Fibroblast of skin of scalp (primary cell): ENCODE measurements around the gene HGS.

Experiments used
- DNase-seq: peaks from one replicate; pipeline ENCODE4 v3.0.0-alpha.2; 2013

HGS gene

DNA sequence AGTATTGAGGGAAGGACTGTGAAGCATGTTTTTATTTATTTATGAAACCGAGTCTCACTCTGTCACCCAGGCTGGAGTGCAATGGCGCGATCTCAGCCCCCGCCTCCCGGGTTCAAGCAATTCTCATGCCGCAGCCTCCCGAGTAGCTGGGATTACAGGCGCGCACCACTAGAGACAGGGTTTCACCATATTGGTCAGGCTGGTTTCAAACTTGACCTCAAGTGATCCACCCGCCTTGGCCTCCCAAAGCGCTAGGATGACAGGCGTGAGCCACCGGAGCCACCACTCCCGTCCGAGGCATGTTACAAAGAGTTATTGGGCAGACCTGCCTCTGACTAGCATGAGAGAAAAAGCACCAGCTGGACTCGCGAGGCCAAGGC, 22.4 kb downstream of the HGS start:
- DNase-seq: no peak

DNA sequence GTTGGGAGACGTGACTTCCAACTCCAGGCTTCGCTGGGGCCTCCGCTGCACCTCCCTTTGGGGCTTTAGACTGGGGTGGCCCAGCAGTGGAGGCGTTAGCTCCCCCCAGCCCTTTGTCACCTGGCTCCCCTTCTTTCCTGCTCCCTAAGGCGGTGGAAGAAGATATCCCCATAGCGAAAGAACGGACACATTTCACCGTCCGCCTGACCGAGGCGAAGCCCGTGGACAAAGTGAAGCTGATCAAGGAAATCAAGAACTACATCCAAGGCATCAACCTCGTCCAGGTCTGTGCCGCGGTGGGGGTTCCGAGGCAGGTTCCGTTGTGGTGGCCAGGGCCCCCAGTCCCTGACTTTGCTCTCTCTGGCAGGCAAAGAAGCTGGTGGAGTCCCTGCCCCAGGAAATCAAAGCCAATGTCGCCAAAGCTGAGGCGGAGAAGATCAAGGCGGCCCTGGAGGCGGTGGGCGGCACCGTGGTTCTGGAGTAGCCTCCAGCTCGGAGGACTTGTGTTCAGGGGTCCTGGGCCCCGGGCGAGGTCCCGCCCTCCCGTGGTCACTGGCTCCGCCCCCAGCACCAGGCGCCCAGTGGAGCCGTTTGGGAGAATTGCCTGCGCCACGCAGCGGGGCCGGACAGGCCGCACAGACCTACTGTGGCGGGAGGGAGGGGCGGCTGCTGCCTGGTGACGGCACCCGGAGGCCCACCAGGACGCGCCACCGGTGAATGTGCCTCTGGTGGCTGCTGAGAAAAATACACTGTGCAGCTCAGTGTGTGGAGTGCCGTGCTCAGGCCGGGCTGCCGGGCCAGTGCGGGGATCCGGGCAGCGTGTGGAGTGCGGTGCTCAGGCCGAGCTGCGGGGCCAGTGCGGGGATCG, 23.2 kb downstream of the HGS start:
- DNase-seq: no peak

DNA sequence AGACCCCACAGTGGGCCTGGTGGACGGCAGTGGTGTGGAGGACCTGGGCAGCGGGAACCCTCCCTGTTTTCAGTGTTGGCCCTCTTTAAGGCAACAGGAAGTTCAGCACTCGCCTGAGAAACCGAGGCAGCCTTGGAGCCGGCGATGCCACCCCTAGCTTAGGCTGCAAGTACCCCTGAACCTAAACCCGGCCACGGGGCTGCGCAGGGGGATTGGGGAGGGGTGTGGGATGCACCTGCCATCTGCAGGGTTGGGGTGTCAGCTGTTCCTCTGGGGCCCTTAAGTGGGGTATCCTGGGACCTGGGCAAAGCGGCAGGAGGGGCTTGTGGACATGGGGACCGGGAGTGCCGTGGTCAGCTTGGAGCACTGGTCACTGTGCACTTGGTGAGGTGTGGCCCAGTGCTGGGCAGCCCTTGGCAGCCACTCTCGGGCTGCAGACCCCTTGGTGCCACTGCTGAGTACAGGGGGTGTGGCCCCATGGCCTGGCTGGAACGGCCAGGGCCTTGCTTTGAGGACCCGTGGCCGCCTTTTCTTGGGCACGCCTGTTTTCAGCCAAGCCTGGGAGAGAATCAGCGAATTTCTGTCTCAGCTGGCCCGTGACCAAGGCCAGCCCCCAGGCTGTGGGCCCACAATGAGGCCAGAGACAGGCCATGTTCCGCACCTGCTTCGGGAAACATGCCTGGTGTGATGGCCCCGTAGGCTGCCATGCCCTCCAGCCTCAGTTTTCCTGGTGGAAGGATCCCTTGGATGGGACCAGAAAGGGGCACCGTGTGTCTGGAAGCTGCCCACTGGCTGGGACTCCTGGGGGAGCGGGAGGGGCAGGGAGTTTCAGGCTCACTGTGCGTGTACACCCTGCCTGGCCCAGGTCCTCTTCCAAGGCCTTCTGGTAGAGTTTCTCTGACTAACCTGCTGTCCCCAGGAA, 24.2 kb downstream of the HGS start:
- no peak for DNase-seq

DNA sequence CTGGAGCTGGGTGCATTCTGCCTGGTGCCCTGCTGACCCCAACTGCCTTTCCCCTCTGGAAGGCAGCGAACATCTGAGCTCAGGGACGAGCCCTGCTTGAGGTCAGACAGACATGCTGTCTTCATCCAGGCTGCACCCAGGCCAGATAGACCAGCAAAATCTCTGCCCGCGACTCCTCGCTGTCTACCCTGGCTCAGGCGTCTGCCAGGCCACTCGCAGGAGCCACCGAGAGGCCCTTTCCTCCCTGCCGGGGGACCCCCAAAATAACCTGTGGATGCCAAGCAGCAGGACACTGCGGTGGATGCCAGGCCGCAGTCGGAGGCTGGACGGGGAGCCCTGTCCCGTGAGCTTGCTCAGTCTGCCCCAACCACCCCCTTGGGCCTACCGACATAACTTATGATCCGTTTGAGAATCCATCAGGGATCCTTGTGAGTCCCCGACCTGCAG, 25.0 kb downstream of the HGS start:
- no peak for DNase-seq

- DNase-seq: no peak
Measured at GRCh38 chr17:81710514-81711308, 26.9 kb downstream of the HGS start.

GRCh38 chr17:81711814-81712467, 28.1 kb downstream of the HGS start, which contains the start of gene SLC25A10:
Gene SLC25A10 (plus strand): TSS chr17:81712284. CDS start chr17:81712427, 143 bp downstream.
- DNase-seq: peak; percentile 76

DNA sequence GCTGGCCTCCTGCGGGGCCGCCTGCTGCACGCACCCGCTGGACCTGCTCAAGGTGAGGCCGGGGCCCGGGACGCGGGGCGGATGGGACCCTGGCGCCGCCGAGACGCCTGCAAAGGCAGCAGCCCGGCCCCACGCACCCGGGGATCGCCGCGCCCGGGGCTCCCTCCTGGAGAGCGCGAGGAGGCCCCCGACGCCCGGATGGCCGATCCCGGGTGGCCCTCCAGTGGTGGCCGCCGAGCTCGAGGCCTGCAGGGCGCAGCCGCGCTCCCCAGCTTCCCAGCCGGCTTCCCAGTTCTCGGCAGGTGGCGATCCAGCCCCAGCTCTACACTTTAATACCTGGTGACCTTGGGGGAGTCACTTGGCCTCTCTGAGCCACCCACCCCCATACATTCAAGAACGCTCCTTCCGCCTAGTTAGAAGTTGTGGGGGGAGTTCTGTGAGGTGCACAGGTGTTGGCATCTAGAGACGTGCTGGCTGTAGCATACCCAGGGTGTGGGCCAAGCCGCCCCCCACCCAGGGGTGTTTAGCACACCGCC, 28.7 kb downstream of the HGS start:
- DNase-seq: no peak

DNA sequence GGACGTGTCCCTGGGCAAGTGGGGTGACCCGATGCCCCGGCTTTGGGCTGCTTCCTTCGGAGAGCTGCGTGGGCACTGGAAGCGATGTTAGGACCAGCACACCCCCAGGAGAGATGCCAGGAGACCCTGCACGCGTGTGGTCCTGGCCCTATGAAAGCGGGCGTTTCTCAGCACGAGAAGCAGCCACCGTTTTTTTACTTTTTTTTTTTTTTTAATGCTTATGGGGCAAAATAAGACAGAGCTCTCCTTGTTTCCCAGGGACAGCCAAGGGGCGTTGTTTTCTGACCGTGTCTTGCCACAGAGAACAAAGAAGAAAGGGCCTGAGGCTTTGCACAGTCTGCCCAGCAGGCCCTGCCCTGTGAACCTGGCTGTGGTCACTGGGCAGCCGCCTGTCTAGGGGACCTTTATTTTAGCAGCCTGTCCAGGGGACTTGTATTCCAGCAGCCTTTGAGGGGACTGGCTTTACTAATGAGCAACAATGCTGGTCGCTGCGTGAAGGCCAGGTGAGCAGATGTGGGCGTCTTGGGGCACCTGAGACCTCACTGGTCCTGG, 29.3 kb downstream of the HGS start:
- no peak for DNase-seq

DNA sequence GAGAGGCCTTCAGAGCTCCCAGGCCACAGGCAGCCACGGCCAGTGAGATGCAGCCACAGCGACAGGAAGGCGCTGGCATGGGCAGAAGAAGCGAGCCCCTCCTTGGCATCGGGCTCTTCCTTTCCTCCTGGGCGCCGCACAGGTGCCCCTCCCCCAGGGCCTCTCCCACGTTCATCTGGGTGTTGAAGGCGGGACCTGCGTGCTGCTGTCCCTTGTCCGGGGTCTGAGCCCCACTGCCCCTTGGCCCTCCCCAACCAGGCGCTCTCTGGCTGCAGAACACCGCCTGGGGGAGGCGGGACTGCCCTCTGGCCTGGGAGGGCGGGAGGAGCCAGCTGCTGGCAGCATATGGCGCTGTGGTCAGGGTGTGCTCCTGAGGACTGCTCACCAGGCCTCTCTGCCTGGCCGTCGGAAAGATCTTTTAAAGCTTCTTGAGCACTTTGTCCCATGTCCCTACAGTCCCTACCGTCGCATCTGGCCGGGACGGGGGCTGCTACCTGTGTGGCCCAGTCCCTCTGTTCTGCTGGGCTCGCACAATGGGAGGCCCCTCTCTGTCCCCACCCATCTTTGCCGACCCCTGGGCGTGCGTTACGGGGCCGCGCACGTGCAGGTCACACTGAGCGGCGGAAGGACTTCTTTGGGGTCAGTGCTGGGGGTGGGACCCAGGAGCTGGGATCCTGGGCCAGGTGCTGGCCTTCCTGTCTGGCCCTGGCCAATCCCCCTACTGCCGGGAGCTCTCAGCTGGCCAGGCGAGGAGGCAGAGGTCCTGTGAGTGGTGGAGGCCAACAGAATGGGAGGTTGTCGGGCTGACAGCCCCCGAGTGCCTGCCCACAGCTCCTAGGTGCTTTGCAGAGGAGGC, 30.0 kb downstream of the HGS start:
- no peak for DNase-seq

DNA sequence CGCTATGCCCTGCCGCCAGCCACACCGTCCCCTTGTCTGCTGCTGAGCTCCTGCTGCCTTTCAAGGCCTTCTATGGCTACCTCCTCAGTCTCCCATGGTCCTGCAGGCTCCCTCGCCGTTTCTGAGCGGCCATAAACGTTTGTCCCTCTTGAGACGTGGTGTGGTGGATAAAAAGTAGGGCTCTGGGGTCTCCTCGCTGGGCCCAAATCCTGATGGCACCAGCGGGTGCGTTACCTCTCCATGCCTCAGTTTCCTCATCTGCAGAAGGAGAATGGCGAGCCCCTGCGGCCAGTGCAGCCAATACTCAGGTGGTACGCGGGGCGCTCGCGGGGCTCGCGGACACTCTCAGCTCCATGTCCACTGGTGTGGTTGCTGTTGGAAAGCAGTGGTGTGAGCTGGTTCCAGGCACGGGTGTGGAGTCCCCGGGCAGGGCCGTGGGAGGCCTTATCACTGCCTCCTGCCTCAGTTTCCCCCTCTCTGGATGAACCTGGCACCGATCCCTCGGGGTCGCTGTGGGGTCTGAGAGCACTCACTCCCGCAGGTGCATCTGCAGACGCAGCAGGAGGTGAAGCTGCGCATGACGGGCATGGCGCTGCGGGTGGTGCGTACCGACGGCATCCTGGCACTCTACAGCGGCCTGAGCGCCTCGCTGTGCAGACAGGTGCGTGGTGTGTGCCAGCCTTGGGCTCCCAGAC, 30.7 kb downstream of the HGS start:
- no peak for DNase-seq

- DNase-seq: no peak
Measured at GRCh38 chr17:81715107-81715871, 31.5 kb downstream of the HGS start.

DNA sequence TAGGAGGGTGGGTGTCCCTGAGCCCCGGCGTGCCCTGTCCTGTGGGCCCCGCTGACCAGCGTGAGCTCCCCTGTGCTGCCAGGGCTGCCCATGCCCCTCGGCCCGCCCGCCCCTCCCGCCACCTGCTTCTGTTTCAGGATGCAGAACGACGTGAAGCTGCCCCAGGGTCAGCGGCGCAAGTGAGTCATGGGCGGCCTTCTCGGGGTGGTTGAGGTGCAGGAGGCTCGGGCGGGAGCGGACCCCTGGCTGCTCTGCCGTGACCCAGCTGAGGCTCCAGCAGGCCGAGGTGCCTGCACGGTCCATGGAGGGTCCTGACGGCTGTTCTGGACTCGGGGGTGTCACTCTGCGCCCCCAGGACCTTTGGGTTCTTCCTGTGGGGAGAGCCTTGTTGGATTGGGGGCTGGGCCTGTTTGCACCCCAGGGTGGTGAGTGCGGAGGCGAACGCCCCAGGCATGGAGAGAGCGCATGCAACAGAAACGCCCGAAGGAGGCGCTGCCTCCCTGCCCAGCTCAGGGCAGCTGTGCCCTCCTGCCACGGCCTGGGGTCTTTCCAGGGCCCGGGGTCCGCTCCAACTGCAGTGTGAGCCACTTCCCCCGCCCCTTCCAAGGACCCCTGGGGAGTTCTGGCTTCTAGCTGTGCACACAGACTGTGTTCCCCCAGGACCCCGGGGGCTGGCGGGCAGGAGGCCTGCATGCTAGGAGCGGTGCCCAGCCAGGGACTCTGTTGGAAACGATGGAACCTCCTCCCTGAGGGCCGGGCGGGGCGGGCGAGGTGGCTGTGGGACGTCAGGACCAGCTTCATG, 32.3 kb downstream of the HGS start:
- DNase-seq: no peak

GRCh38 chr17:81716674-81716996, 32.8 kb downstream of the HGS start:
- no peak for DNase-seq

DNA sequence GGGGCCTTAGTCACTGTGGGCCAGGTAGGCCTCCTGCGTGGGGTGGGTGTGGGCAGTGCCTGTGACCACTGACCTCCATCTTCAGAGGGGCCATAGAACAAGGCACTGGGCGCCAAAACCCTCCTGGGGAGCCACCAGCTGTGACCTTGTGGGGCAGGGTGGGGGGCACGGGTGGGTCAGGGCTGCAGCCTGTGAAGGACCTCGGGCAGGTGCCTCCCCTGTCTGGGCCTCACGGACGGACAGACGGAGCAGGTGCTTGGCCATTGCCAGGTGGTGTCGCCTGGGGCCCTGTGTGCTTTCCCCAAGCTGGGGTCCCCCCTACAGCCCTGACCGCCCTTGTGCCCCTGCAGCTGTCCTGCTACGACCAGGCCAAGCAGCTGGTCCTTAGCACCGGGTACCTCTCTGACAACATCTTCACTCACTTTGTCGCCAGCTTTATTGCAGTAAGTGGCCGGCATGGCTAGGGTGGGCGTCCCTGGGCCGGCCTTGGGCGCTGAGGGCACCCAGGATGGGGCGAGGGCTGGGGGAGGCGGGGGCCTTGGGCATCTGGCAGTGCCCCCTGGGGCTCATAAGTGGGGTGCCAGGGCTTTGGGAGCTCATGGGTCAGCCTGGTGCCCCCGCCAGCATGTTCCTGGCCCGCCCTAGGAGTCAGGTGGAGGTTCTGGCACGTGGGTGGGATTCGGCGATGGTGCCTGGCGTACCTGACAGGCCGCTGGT, 33.4 kb downstream of the HGS start:
- DNase-seq: no peak

DNA sequence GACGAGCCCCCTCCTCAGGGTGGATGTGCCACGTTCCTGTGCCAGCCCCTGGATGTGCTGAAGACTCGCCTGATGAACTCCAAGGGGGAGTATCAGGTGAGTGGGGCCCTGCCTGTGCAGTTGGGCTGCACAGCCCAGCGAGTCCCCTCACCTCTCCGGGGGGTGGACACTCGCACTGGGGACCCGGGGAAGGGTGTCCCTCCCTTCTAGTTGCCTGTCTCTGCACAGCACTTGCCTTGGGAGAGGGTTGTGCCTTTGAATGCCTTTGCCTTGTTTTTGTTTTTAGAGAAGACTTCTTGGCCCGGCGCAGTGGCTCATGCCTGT, 33.9 kb downstream of the HGS start:
- DNase-seq: no peak

- no peak for DNase-seq
Measured at GRCh38 chr17:81719410-81720266, 35.8 kb downstream of the HGS start.
